Heart left ventricle (tissue), 16 donors: Measurements from ENCODE around the gene PALM. TPM values are rescaled to one million over a fixed set of nuclear protein-coding genes. Genes with fewer than 3 reads are reported as not detected.
"Not testable (repeated sequence)": the region's sequence is repeated elsewhere in the genome, so short reads cannot be mapped to it uniquely, and the experiment has no call there.

Source experiments
- ATAC-seq, 4 donors: fragments of 200-7000 bp; cut with Tn5 transposase; one replicate each; pipeline ENCODE4 v1.9.1; 2020 to 2022; ENCODE audit warnings: moderate library complexity in 4 of 4, mild to moderate bottlenecking in 3 of 4, moderate number of reproducible peaks in 1 of 4
- DNase-seq, 5 donors: peaks; one replicate each; pipeline ENCODE4 v3.0.0-alpha.2; 2020
- H3K27ac ChIP-seq, 12 donors: fragments of 200-600 bp; sonication (generic) in 4 of 12; one replicate each; pipeline versions ENCODE4 v1.5.0 to v1.8.0; 2016 to 2022; ENCODE audit warnings: mild to moderate bottlenecking in 2 of 12
- H3K27me3 ChIP-seq, 9 donors: fragments of 200-600 bp; sonication (generic) in 2 of 9; one replicate each; pipeline versions ENCODE4 v1.5.1 to v1.8.0; 2016 to 2022; ENCODE audit warnings: mild to moderate bottlenecking in 3 of 9
- H3K36me3 ChIP-seq, 9 donors: fragments of 200-600 bp; sonication (generic) in 2 of 9; one replicate each; pipeline versions ENCODE4 v1.5.0 to v1.8.0; 2018 to 2022; ENCODE audit warnings: mild to moderate bottlenecking in 2 of 9
- H3K4me1 ChIP-seq, 12 donors: fragments of 200-600 bp; sonication (generic) in 4 of 12; one replicate each; pipeline versions ENCODE4 v1.5.0 to v1.8.0; 2016 to 2022; ENCODE audit warnings: mild to moderate bottlenecking in 3 of 12
- H3K4me3 ChIP-seq, 12 donors: fragments of 200-600 bp; sonication (generic) in 4 of 12; one replicate each; pipeline versions ENCODE4 v1.5.0 to v1.8.0; 2017 to 2022; ENCODE audit warnings: mild to moderate bottlenecking in 9 of 12, moderate library complexity in 4 of 12
- H3K9me3 ChIP-seq, 12 donors: fragments of 200-600 bp; sonication (generic) in 4 of 12; one replicate each; pipeline versions ENCODE4 v1.5.0 to v1.8.0; 2016 to 2022; ENCODE audit warnings: mild to moderate bottlenecking in 1 of 12
- POLR2A ChIP-seq, 2 donors: fragments of 450-650 bp; IDR thresholded peaks; one replicate each; pipeline ENCODE4 v1.6.1; 2017; ENCODE audit warnings: antibody characterized with exemption in 2 of 2, mild to moderate bottlenecking in 2 of 2, moderate library complexity in 2 of 2
- WGBS, 4 donors: extraction: QIAGEN DNeasy Blood & Tissue Kit in 2 of 4; methylation state at CpG; one replicate each; pipeline versions ENCODE4 v1.1.5 to v1.1.7; 2013 to 2018; 5-methylcytosine and 5-hydroxymethylcytosine counted together
- intact Hi-C, 10 donors: fragments of 100-400 bp; cut with DNase I; formaldehyde crosslinking; loops; one replicate each; pipeline versions ENCODE4 v1.11.1 to v1.14.2; 2022
- polyA plus RNA-seq, 2 donors: library from polyadenylated mRNA; stranded (reverse); fragments of 200-250 nt; gene quantifications; one replicate each; pipeline ENCODE4 v1.2.3, GENCODE V29; 2013
- total RNA-seq, 9 donors: library from RNA; depleted of rRNA in 2 of 9; stranded (reverse); fragments of >200 nt in 2 of 9; fragmentation: NEBNext Ultra II Directional in 3 of 9; extraction: Animal tissue kit (Norgen Biotek cat#: 25700) in 3 of 9; gene quantifications; one replicate each; pipeline versions ENCODE4 v1.1.0 to v1.2.4, GENCODE V29; 2016 to 2023
- TF ChIP-seq, protein P1 (sequence below), 12 donors: fragments of 200-600 bp; sonication (generic) in 4 of 12; IDR thresholded peaks; one replicate each; pipeline versions ENCODE4 v1.5.0 to v1.8.0; 2018 to 2022; ENCODE audit warnings: antibody characterized with exemption in 12 of 12, mild to moderate bottlenecking in 5 of 12
- donor health status: ischemic (EF 13 %, LVEDD 7.1; RV severe dilation, severe dysfunction).
- donor health status: healthy with polysubstance abuse.
- donor health status: DM: no; HTN: yes; CAD: no.
- donor health status: DM: no; HTN: no; CAD: no.
- donor health status: ischemic (EF 25% LVEDD 6.9; RV normal size, moderate dysfunction).
- donor health status: ischemic (EF 25% LVEDD 5.7; RV mildly dilated, moderate dysfunction).
- donor health status: healthy.
- donor health status: DM: yes; HTN: yes; CAD: no.
- donor health status: ischemic (EF 35%, LVEDD 5.7; RV mildly dilated, moderate dysfunction).
- donor health status: nonischemic (EF 11% LVEDD 7.7; RV severe dilation, severe dysfunction).
- donor health status: DM: yes; HTN: yes; CAD: no.
- donor health status: PGD.
- donor health status: ischemic (EF 29% LVEDD 5.4; RV normal size, mild dysfunction).
- donor health status: nonischemic (EF 23%, LVEDD 6.1; RV moderate dilation, normal function).

Gene PALM
- total and polyA plus RNA-seq, 11 donors, result 13.5 to 42.3 (median 23.3) TPM

DNA sequence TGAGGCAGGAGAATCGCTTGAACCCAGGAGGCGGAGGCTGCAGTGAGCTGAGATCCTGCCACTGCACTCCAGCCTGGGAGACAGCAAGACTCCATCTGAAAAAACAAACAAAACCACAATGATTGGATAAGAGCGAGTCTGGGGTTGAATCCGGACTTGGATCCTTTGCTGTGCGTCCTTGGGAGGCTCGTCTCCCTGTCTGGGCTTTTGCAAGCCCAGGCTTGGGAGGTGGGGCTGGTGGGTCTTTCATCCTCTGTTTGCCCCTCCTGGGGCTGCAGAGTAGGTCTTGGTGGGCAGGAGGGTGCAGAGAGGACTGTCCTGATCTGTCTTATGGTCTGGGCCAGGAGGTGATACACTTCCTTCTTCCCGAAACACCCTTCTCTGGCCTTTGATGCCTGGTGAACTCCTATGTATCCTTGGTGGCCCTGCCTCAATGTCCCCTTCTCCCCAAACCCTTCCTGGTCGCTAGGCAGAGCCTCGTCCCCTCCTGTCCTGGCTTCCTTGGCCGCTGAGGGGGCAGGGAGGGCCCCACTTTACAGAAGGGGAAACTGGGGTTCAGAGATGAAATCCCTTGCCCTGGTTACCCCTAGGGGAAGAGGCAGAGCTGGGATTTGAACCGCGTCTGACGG is 16.8 kb downstream of the PALM start:
- DNase-seq, result no peak
- TF ChIP-seq, protein P1, sequence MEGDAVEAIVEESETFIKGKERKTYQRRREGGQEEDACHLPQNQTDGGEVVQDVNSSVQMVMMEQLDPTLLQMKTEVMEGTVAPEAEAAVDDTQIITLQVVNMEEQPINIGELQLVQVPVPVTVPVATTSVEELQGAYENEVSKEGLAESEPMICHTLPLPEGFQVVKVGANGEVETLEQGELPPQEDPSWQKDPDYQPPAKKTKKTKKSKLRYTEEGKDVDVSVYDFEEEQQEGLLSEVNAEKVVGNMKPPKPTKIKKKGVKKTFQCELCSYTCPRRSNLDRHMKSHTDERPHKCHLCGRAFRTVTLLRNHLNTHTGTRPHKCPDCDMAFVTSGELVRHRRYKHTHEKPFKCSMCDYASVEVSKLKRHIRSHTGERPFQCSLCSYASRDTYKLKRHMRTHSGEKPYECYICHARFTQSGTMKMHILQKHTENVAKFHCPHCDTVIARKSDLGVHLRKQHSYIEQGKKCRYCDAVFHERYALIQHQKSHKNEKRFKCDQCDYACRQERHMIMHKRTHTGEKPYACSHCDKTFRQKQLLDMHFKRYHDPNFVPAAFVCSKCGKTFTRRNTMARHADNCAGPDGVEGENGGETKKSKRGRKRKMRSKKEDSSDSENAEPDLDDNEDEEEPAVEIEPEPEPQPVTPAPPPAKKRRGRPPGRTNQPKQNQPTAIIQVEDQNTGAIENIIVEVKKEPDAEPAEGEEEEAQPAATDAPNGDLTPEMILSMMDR (IDR thresholded peaks at IDR 0.05), result no peak
- TF ChIP-seq POLR2A (IDR thresholded peaks at IDR 0.05), result no peak
- Histone ChIP-seq H3K36me3 (peaks cover 0 to 10% (median 0%) of the 10 kb centered on the region in 9 donors), H3K9me3 (no peaks in the 10 kb centered on the region), H3K4me1 (peaks cover 0 to 39% (median 27%) of the 10 kb centered on the region in 12 donors), H3K4me3 (no peak overlapping the region), H3K27ac (no peak overlapping the region), H3K27me3 (peaks cover 0 to 7% (median 3%) of the 10 kb centered on the region in 9 donors)
- intact Hi-C loops, result loop anchor here in 1 of 10 donors (2.0 kb wide), 1 partner anchor 15 kb away; no protein-coding TSS in a partner anchor
- no peak for ATAC-seq
- WGBS, 4 donors, result 88 to 94% (median 90%) methylated on average over 10 to 13 of the region's 13 CpGs

DNA sequence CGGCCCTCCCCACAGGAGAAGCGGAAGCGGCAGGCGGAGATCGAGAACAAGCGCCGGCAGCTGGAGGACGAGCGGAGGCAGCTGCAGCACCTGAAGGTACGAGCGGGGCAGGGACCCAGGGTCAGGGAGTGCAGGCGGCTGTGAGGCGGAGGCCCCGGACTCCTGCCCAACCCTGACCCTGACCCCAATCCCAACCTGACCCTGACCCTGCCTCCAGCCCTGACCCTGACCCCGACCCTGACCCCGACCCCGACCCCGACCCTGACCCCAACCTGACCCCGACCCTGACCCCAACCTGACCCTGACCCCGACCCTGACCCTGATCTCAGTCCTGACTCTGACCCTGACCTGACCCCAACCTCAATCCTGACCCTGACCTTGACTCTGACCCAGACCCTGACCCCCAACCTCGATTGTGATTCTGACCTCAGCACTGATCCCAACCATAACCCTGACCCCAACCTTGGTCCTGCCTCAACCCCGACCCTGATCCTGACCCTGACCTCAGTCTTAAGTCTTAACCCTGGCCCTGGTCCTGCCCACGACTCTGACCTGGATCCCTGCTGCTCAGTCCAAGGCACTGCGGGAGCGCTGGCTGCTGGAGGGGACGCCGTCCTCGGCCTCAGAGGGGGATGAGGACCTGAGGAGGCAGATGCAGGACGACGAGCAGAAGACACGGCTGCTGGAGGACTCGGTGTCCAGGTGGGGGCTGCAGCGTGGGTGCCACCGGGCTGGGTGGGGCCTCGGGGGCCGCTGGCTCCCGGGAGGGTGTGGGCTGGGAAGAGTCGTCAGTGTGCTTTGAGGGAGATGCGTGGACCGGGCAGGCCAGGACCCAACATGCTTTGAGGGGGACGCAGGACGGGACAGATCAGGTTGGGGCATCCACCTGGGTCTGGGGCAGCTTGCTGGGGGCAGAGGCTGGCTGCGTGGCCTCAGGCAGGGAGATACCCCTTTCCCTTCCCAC is 18.5 kb downstream of the PALM start:
- H3K27me3 ChIP-seq, result peaks cover 0 to 3% (median 0%) of the 10 kb centered on the region in 9 donors
- peaks cover 0 to 22% (median 3%) of the 10 kb centered on the region in 9 donors for H3K36me3 ChIP-seq
- peaks cover 0 to 32% (median 20%) of the 10 kb centered on the region in 12 donors for H3K4me1 ChIP-seq
- peak overlapping the region; percentile 60 to 92 (median 84) for H3K27ac ChIP-seq
- ATAC-seq (peak in 2 of 4 donors; percentile 20 to 31), DNase-seq (no peak)
- TF ChIP-seq, protein P1 (IDR thresholded peaks at IDR 0.05), result no peak
- TF ChIP-seq POLR2A (IDR thresholded peaks at IDR 0.05), result no peak
- WGBS, 4 donors, result 68 to 83% (median 73%) methylated on average over 29 to 43 of the region's 43 CpGs
- H3K9me3 ChIP-seq, result no peaks in the 10 kb centered on the region
- intact Hi-C loops, result loop anchor here in 1 of 10 donors (2.0 kb wide), 1 partner anchor 16 kb away; no protein-coding TSS in a partner anchor
- H3K4me3 ChIP-seq, result peak overlapping the region in 1 of 12 donors; percentile 11

DNA sequence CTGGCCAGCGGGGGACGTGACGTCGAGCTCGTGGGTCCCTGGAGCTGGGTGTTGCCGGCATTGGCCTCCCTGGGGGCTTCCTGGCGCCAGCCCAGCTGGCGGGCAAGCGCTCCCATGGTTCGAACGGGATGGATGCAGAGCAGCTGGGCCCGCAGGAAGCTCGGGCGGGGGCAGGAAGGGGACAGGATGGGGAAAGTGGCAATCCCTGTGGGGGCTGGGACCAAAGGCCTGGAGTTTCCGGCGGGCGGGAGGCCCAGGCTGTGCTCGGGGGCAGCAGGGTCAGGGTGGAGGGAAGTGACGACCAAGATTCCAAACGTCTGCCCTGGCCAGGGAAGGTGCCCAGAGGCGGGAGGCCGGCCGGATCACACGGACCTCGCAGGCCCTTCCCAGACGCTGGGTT is 19.3 kb downstream of the PALM start:
- Histone ChIP-seq H3K27me3 (no peaks in the 10 kb centered on the region), H3K27ac (peak overlapping the region; percentile 60 to 92 (median 84)), H3K4me1 (peaks cover 0 to 25% (median 15%) of the 10 kb centered on the region in 12 donors), H3K9me3 (no peaks in the 10 kb centered on the region), H3K36me3 (peaks cover 0 to 24% (median 3%) of the 10 kb centered on the region in 9 donors), H3K4me3 (peak overlapping the region in 1 of 12 donors; percentile 11)
- WGBS, 4 donors, result 31 to 65% (median 43%) methylated on average over 14 to 26 of the region's 26 CpGs
- intact Hi-C loops, result no loop called here
- TF ChIP-seq, protein P1 (IDR thresholded peaks at IDR 0.05), result no peak
- no peak for TF ChIP-seq POLR2A (IDR thresholded peaks at IDR 0.05)
- DNase-seq (peak; percentile 81 to 93 (median 92)), ATAC-seq (peak; percentile 80 to 91 (median 90))

DNA sequence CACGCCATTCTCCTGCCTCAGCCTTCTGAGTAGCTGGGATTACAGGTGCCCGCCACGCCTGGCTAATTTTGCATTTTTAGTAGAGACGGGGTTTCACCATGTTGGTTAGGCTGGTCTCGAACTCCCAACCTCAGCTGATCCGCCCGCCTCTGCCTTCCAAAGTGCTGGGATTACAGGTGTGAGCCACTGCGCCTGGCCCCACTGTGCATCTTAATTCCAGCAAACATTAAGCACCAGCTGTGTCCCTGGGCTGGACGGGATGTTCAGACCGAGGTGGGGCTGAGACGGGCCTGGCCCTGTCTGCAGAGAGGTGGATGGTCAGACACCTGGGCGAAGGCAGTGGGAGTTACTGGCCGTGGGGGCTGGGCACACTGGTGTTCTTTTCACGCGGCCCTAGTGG is 20.8 kb downstream of the PALM start:
- 90 to 95% (median 93%) methylated on average over 14 to 15 of the region's 15 CpGs for WGBS, 4 donors
- peaks cover 0 to 29% (median 7%) of the 10 kb centered on the region in 9 donors for H3K36me3 ChIP-seq

More for the DNA sequence above, 20.8 kb downstream of the PALM start:
- ATAC-seq, intact Hi-C loops, H3K27me3 ChIP-seq, H3K4me3 ChIP-seq, H3K27ac ChIP-seq, DNase-seq, H3K9me3 ChIP-seq: not testable (repeated sequence)
- H3K4me1 ChIP-seq, result peaks cover 0 to 30% (median 17%) of the 10 kb centered on the region in 12 donors
